ENCODE data around the gene UNC13A.
"Not testable (repeated sequence)": the region's sequence is repeated elsewhere in the genome, so short reads cannot be mapped to it uniquely, and the experiment has no call there.

Gene UNC13A

GRCh38 chr19:17562097-17562496 is 126.1 kb downstream of the UNC13A start:
- no peak for DNase-seq

- DNase-seq: no peak
These were observed 128.0 kb downstream of the UNC13A start for GRCh38 chr19:17560205-17560595.

- no peak for DNase-seq
These were observed 130.7 kb downstream of the UNC13A start for GRCh38 chr19:17557466-17557865.

GRCh38 chr19:17556995-17557394 is 131.2 kb downstream of the UNC13A start:
- DNase-seq: no peak

- DNase-seq: peak; percentile 56
These were observed 132.0 kb downstream of the UNC13A start for GRCh38 chr19:17555929-17556813.

GRCh38 chr19:17555480-17555928 is 132.7 kb downstream of the UNC13A start, which contains the start of gene COLGALT1:
Gene COLGALT1, plus strand, starts transcription at chr19:17555649. Its CDS starts 65 bp downstream, at chr19:17555714.
- peak; percentile 100 for DNase-seq

- no peak for DNase-seq
These were observed 133.1 kb downstream of the UNC13A start for GRCh38 chr19:17554968-17555479.

- no peak for DNase-seq
These were observed 134.9 kb downstream of the UNC13A start for GRCh38 chr19:17553256-17553655.

GRCh38 chr19:17552735-17553134 is 135.4 kb downstream of the UNC13A start:
- DNase-seq: not testable (repeated sequence)
